Spinal cord (tissue), 10 donors: ENCODE results near the gene TGDS. TPM values are rescaled to one million over a fixed set of nuclear protein-coding genes. Genes with fewer than 3 reads are reported as not detected.
A peak's percentile ranks its signal among the peaks of the same experiment; 100 is the strongest.

ENCODE experiments used
- DNase-seq, 6 donors: peaks; one replicate each; pipeline versions ENCODE4 v3.0.0 to v3.0.0-alpha.2; 2013 to 2015; ENCODE audit warnings: low spot score in 6 of 6, low read depth in 4 of 6
- H3K27ac ChIP-seq: one replicate; pipeline ENCODE4 v1.5.1; 2013; ENCODE audit warnings: low read depth, low read length, control low read depth
- H3K27me3 ChIP-seq: one replicate; pipeline ENCODE4 v1.6.1; 2013; ENCODE audit warnings: low read length; ENCODE audit not compliant: control insufficient read depth, insufficient read depth
- H3K36me3 ChIP-seq: one replicate; pipeline ENCODE4 v1.6.1; 2013; ENCODE audit warnings: low read length; ENCODE audit not compliant: control insufficient read depth, insufficient read depth
- H3K4me1 ChIP-seq: one replicate; pipeline ENCODE4 v1.6.1; 2013; ENCODE audit warnings: low read length; ENCODE audit not compliant: control insufficient read depth, insufficient read depth
- H3K4me3 ChIP-seq: one replicate; pipeline ENCODE4 v1.5.1; 2013; ENCODE audit warnings: low read depth, low read length, control low read depth
- H3K9me3 ChIP-seq: one replicate; pipeline ENCODE4 v1.6.1; 2013; ENCODE audit warnings: low read length; ENCODE audit not compliant: control insufficient read depth, insufficient read depth
- WGBS: methylation state at CpG from one replicate; pipeline ENCODE4 v1.1.5; 2013; ENCODE audit warnings: missing lambda C conversion rate; ENCODE audit not compliant: insufficient coverage; 5-methylcytosine and 5-hydroxymethylcytosine counted together
- polyA plus RNA-seq, 2 donors: library from polyadenylated mRNA; unstranded; fragments of 120-200 nt; gene quantifications; one replicate each; pipeline ENCODE4 v1.2.1, GENCODE V29; 2013; ENCODE audit not compliant: insufficient read length in 2 of 2
- total RNA-seq, 2 donors: library from RNA; depleted of rRNA in 1 of 2; stranded (reverse); fragments of 120-200 nt in 1 of 2; fragments of >200 nt in 1 of 2; gene quantifications; one replicate each; pipeline versions ENCODE4 v1.2.3 to v1.2.4, GENCODE V29; 2013 to 2014
- donor health status: healthy.

Gene TGDS
- total and polyA plus RNA-seq, 4 donors, result 7.5 to 17.1 (median 11.1) TPM

- Histone ChIP-seq H3K36me3 (no peaks in the 10 kb centered on the region), H3K4me3 (no peak overlapping the region), H3K4me1 (no peaks in the 10 kb centered on the region), H3K27me3 (no peaks in the 10 kb centered on the region), H3K27ac (no peak overlapping the region), H3K9me3 (no peaks in the 10 kb centered on the region)
- DNase-seq, result no peak
- WGBS, result 60% methylated on average over 4 of the region's 6 CpGs
These were observed 37.2 kb downstream of the TGDS start for GRCh38 chr13:94558716-94559115.

GRCh38 chr13:94557684-94558235 lies 38.2 kb downstream of the TGDS start:
- WGBS, result 93% methylated on average over 3 of the region's 5 CpGs
- Histone ChIP-seq H3K9me3 (no peaks in the 10 kb centered on the region), H3K27me3 (no peaks in the 10 kb centered on the region), H3K27ac (no peak overlapping the region), H3K4me1 (no peaks in the 10 kb centered on the region), H3K36me3 (no peaks in the 10 kb centered on the region), H3K4me3 (no peak overlapping the region)
- no peak for DNase-seq

GRCh38 chr13:94556621-94557020 lies 39.3 kb downstream of the TGDS start:
- no peak for DNase-seq
- no peaks in the 10 kb centered on the region for H3K36me3 ChIP-seq
- no peak overlapping the region for H3K27ac ChIP-seq
- no peaks in the 10 kb centered on the region for H3K4me1 ChIP-seq
- no peaks in the 10 kb centered on the region for H3K9me3 ChIP-seq
- H3K27me3 ChIP-seq, result no peaks in the 10 kb centered on the region
- H3K4me3 ChIP-seq, result no peak overlapping the region
- 81% methylated on average over 2 of the region's 3 CpGs for WGBS

- Histone ChIP-seq H3K27me3 (no peaks in the 10 kb centered on the region), H3K27ac (no peak overlapping the region), H3K4me3 (no peak overlapping the region), H3K36me3 (no peaks in the 10 kb centered on the region), H3K4me1 (no peaks in the 10 kb centered on the region), H3K9me3 (no peaks in the 10 kb centered on the region)
- no CpG with 5 or more reads among the region's 1 CpG for WGBS
- peak in 1 of 6 donors; percentile 30 for DNase-seq
These were observed 39.9 kb downstream of the TGDS start for GRCh38 chr13:94556041-94556440.

GRCh38 chr13:94553766-94554165 lies 42.2 kb downstream of the TGDS start:
- Histone ChIP-seq H3K9me3 (no peaks in the 10 kb centered on the region), H3K27me3 (no peaks in the 10 kb centered on the region), H3K27ac (no peak overlapping the region), H3K4me1 (peaks cover 9% of the 10 kb centered on the region), H3K4me3 (no peak overlapping the region), H3K36me3 (no peaks in the 10 kb centered on the region)
- 85% methylated on average over 3 of the region's 4 CpGs for WGBS
- DNase-seq, result no peak

GRCh38 chr13:94552095-94552494 lies 43.9 kb downstream of the TGDS start:
- H3K27ac ChIP-seq, result no peak overlapping the region
- 93% methylated on average over 3 of the region's 5 CpGs for WGBS
- no peak for DNase-seq
- H3K4me3 ChIP-seq, result no peak overlapping the region
- H3K4me1 ChIP-seq, result peaks cover 14% of the 10 kb centered on the region
- no peaks in the 10 kb centered on the region for H3K36me3 ChIP-seq
- H3K9me3 ChIP-seq, result no peaks in the 10 kb centered on the region
- no peaks in the 10 kb centered on the region for H3K27me3 ChIP-seq

- DNase-seq, result peak in 2 of 6 donors; percentile 19 to 42
- H3K27me3 ChIP-seq, result no peaks in the 10 kb centered on the region
- no peaks in the 10 kb centered on the region for H3K36me3 ChIP-seq
- no peaks in the 10 kb centered on the region for H3K9me3 ChIP-seq
- H3K4me1 ChIP-seq, result peaks cover 14% of the 10 kb centered on the region
- 14% methylated on average over 11 of the region's 21 CpGs for WGBS
- H3K27ac ChIP-seq, result peak overlapping the region; percentile 97
- H3K4me3 ChIP-seq, result peak overlapping the region; percentile 90
These were observed 45.8 kb downstream of the TGDS start for GRCh38 chr13:94550062-94550738.

- H3K9me3 ChIP-seq, result no peaks in the 10 kb centered on the region
- WGBS, result under 1% methylated on average over 60 of the region's 66 CpGs
- peak overlapping the region; percentile 97 for H3K27ac ChIP-seq
- no peaks in the 10 kb centered on the region for H3K36me3 ChIP-seq
- no peaks in the 10 kb centered on the region for H3K27me3 ChIP-seq
- H3K4me1 ChIP-seq, result peaks cover 14% of the 10 kb centered on the region
- peak overlapping the region; percentile 90 for H3K4me3 ChIP-seq
- DNase-seq, result peak; percentile 83 to 98 (median 92)
These were observed 46.5 kb downstream of the TGDS start for GRCh38 chr13:94549232-94550061.

GRCh38 chr13:94548821-94549231 lies 47.1 kb downstream of the TGDS start:
- 2% methylated on average over 18 of the region's 19 CpGs for WGBS
- peaks cover 14% of the 10 kb centered on the region for H3K4me1 ChIP-seq
- no peaks in the 10 kb centered on the region for H3K36me3 ChIP-seq
- peak overlapping the region; percentile 97 for H3K27ac ChIP-seq
- DNase-seq, result peak in 5 of 6 donors; percentile 26 to 79 (median 38)
- H3K9me3 ChIP-seq, result no peaks in the 10 kb centered on the region
- H3K4me3 ChIP-seq, result peak overlapping the region; percentile 90
- H3K27me3 ChIP-seq, result no peaks in the 10 kb centered on the region
